Bone marrow (tissue), 2 donors: ENCODE measurements around the gene B4GALNT2.
"Not testable (repeated sequence)": the region's sequence is repeated elsewhere in the genome, so short reads cannot be mapped to it uniquely, and the experiment has no call there.

ENCODE experiments used
- DNase-seq, 2 donors: peaks; one replicate each; lab custom pipeline; 2025; lab: John Stamatoyannopoulos, UW

B4GALNT2 gene

GRCh38 chr17:49132699-49133364 lies at the start of gene B4GALNT2:
TSS of gene B4GALNT2 (plus strand) at chr17:49132769. CDS start at chr17:49132793, 24 bp downstream.
- DNase-seq = no peak

- DNase-seq = not testable (repeated sequence)
Measured at GRCh38 chr17:49085046-49085445, 47.5 kb upstream of the B4GALNT2 start.

- DNase-seq = no peak
Measured at GRCh38 chr17:49085565-49086315, 46.8 kb upstream of the B4GALNT2 start.

- no peak for DNase-seq
Measured at GRCh38 chr17:49086316-49086605, 46.3 kb upstream of the B4GALNT2 start.

GRCh38 chr17:49086649-49087048 lies 45.9 kb upstream of the B4GALNT2 start:
- no peak for DNase-seq

- DNase-seq = no peak
Measured at GRCh38 chr17:49089094-49089493, 43.5 kb upstream of the B4GALNT2 start.

- DNase-seq = no peak
Measured at GRCh38 chr17:49090878-49091594, 41.5 kb upstream of the B4GALNT2 start.

GRCh38 chr17:49093131-49093530 lies 39.4 kb upstream of the B4GALNT2 start:
- no peak for DNase-seq

- DNase-seq = no peak
Measured at GRCh38 chr17:49100601-49101000, 32.0 kb upstream of the B4GALNT2 start.

GRCh38 chr17:49101054-49101534 lies 31.5 kb upstream of the B4GALNT2 start:
- no peak for DNase-seq

- DNase-seq = not testable (repeated sequence)
Measured at GRCh38 chr17:49103360-49103759, 29.2 kb upstream of the B4GALNT2 start.

- no peak for DNase-seq
Measured at GRCh38 chr17:49104511-49105074, 28.0 kb upstream of the B4GALNT2 start.

- no peak for DNase-seq
Measured at GRCh38 chr17:49106321-49107210, 26.0 kb upstream of the B4GALNT2 start.

- DNase-seq = no peak
Measured at GRCh38 chr17:49107211-49107557, 25.4 kb upstream of the B4GALNT2 start.

- no peak for DNase-seq
Measured at GRCh38 chr17:49108318-49108717, 24.3 kb upstream of the B4GALNT2 start.

- no peak for DNase-seq
Measured at GRCh38 chr17:49110509-49110908, 22.1 kb upstream of the B4GALNT2 start.

GRCh38 chr17:49111934-49112333 lies 20.6 kb upstream of the B4GALNT2 start:
- no peak for DNase-seq

- DNase-seq = no peak
Measured at GRCh38 chr17:49112936-49113335, 19.6 kb upstream of the B4GALNT2 start.

GRCh38 chr17:49114703-49115102 lies 17.9 kb upstream of the B4GALNT2 start:
- no peak for DNase-seq

GRCh38 chr17:49117587-49118230 lies 14.9 kb upstream of the B4GALNT2 start:
- DNase-seq = no peak

GRCh38 chr17:49120166-49120565 lies 12.4 kb upstream of the B4GALNT2 start:
- DNase-seq = no peak
